Astrocyte of the cerebellum (primary cell): Measurements from ENCODE around the gene CDH15.
"Not testable (repeated sequence)": the region's sequence is repeated elsewhere in the genome, so short reads cannot be mapped to it uniquely, and the experiment has no call there.

Source experiments
- DNase-seq: peaks from one replicate; pipeline ENCODE4 v3.0.0-alpha.2; 2011; ENCODE audit warnings: low read depth
- H3K4me3 ChIP-seq: 2 replicates; pipeline ENCODE4 v1.5.1; 2011; ENCODE audit warnings: mild to moderate bottlenecking, low read depth, low read length, moderate library complexity
- CTCF ChIP-seq: IDR thresholded peaks from 2 replicates; pipeline ENCODE4 v1.5.1; 2012; ENCODE audit warnings: low read length, low read depth, moderate library complexity, mild to moderate bottlenecking; ENCODE audit errors: missing control alignments
- in situ Hi-C: cut with HindIII; loops from 2 replicates; pipeline ENCODE4 v1.10.0; 2017; ENCODE audit warnings: low sequenced_read_pairs

CDH15 gene

GRCh38 chr16:89161763-89162713 lies 9.5 kb upstream of the CDH15 start:
- DNase-seq, result no peak
- TF ChIP-seq CTCF, result no peak
- in situ Hi-C loops, result no loop called here
- no peak overlapping the region for H3K4me3 ChIP-seq

- no peak for TF ChIP-seq CTCF
- H3K4me3 ChIP-seq, result no peak overlapping the region
Measured at GRCh38 chr16:89163297-89163696, 8.3 kb upstream of the CDH15 start.

GRCh38 chr16:89164436-89164835 lies 7.1 kb upstream of the CDH15 start:
- no peak for DNase-seq
- in situ Hi-C loops, result no loop called here
- H3K4me3 ChIP-seq, result no peak overlapping the region
- TF ChIP-seq CTCF, result no peak

More at GRCh38 chr16:89163297-89163696, 8.3 kb upstream of the CDH15 start:
- DNase-seq, result no peak
- in situ Hi-C loops, result no loop called here

- no peak for DNase-seq
- TF ChIP-seq CTCF, result no peak
- in situ Hi-C loops, result no loop called here
- no peak overlapping the region for H3K4me3 ChIP-seq
Measured at GRCh38 chr16:89164847-89165680, 6.5 kb upstream of the CDH15 start.

- DNase-seq, H3K4me3 ChIP-seq, in situ Hi-C loops: not testable (repeated sequence)
Measured at GRCh38 chr16:89165681-89165979, 5.9 kb upstream of the CDH15 start.

GRCh38 chr16:89166696-89167424 lies 4.7 kb upstream of the CDH15 start:
- in situ Hi-C loops, result no loop called here
- no peak overlapping the region for H3K4me3 ChIP-seq
- no peak for DNase-seq
- no peak for TF ChIP-seq CTCF
